ENCODE results near the gene PTGES.
"Not testable (repeated sequence)": the region's sequence is repeated elsewhere in the genome, so short reads cannot be mapped to it uniquely, and the experiment has no call there.

PTGES gene, protein sequence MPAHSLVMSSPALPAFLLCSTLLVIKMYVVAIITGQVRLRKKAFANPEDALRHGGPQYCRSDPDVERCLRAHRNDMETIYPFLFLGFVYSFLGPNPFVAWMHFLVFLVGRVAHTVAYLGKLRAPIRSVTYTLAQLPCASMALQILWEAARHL

DNA sequence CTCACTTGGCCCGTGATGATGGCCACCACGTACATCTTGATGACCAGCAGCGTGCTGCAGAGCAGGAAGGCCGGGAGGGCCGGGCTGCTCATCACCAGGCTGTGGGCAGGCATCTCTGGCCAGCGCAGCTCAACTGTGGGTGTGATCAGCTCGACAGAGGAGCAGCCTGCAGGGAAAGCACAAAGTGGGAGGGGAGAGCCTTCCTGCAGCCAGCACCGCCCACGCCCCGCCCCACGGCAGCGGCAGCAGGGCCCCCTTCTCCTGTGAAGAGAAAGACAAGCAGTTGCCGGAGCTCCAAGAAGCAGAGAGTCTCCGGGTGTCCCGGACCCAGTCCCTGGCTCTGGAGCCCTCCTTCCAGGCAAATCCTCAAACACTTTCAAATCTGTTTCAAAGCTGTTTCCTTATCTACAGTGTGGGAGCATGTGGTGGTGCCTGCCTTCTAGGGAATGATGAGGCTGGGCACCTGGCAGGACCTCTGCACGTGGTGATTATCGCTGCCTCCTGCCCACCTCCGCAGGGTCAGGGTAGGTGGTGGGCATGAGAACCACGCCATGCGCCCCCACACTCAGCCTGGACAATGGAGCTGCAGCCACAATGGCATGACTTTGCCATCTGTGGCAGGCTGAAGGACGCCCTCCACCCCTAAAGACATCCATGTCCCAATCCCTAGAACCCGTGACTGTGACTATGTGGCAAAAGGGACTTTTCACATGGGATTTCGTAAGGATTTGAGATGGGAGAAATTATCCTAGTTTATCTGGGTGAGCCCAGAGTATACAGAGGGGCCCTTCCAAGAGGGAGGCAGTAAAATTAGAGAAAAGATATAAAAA lies at the start of gene PTGES:
PTGES (minus strand) TSS at position 143 of the 830 bp plus-strand sequence; CDS start at position 113, 30 bp downstream.
- TF ChIP-seq, protein P1, sequence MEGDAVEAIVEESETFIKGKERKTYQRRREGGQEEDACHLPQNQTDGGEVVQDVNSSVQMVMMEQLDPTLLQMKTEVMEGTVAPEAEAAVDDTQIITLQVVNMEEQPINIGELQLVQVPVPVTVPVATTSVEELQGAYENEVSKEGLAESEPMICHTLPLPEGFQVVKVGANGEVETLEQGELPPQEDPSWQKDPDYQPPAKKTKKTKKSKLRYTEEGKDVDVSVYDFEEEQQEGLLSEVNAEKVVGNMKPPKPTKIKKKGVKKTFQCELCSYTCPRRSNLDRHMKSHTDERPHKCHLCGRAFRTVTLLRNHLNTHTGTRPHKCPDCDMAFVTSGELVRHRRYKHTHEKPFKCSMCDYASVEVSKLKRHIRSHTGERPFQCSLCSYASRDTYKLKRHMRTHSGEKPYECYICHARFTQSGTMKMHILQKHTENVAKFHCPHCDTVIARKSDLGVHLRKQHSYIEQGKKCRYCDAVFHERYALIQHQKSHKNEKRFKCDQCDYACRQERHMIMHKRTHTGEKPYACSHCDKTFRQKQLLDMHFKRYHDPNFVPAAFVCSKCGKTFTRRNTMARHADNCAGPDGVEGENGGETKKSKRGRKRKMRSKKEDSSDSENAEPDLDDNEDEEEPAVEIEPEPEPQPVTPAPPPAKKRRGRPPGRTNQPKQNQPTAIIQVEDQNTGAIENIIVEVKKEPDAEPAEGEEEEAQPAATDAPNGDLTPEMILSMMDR (conservative IDR thresholded peaks at IDR 0.05; ENCODE audit: low read depth, low read length) = no peak
- peak; percentile 95 for DNase-seq (ENCODE audit: low read depth)
- peak within 1 kb of the TSS; percentile 81 for H3K4me3 ChIP-seq (ENCODE audit: low read depth, low read length)

DNA sequence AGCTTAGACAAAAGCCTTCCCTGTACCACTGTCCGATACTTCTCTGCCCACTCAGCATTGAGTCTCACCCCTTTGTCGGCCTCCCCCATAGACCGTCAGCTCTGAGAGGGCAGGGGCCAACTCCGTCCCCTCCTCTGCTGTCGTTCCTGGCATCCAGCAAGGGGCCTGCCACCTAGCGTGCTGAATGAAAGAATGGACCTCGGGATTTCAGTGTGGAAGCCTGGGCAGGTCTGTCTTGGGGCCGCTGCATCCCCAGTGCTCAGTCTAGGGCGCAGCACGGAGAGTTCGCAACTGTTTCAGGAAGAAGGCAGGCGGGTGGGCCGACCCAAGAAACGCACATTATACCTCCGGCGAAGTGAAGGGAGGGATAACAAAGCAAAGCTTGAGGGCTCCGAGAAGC lies 48.7 kb upstream of the PTGES start:
- DNase-seq (ENCODE audit: low read depth) = no peak
- H3K4me3 ChIP-seq (ENCODE audit: low read depth, low read length) = no peak overlapping the region
- TF ChIP-seq, protein P1 (conservative IDR thresholded peaks at IDR 0.05; ENCODE audit: low read depth, low read length) = no peak

GRCh38 chr9:129798973-129799372 lies 46.1 kb upstream of the PTGES start:
- no peak for DNase-seq (ENCODE audit: low read depth)
- TF ChIP-seq, protein P1 (conservative IDR thresholded peaks at IDR 0.05; ENCODE audit: low read depth, low read length) = no peak

DNA sequence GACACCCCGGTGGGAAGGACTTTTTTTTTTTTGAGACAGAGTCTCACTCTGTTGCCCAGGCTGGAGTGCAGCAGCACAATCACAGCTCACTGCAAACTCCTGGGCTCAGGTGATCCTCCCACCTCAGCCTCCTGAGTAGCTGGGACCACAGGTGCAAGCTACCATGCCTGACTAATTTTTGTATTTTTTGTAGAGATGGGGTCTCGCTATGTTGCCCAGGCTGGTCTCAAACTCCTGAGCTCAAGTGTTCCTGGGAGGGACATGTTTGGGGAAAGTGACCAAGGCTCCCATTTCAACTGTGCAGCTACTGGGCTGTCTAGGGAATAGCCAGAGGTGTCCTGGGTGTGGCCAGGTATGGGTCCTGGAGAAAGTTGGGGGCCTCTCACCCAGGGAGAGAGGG lies 43.2 kb upstream of the PTGES start:
- DNase-seq (ENCODE audit: low read depth); H3K4me3 ChIP-seq (ENCODE audit: low read depth, low read length): not testable (repeated sequence)

More at GRCh38 chr9:129798973-129799372, 46.1 kb upstream of the PTGES start:
- H3K4me3 ChIP-seq (ENCODE audit: low read depth, low read length) = no peak overlapping the region

DNA sequence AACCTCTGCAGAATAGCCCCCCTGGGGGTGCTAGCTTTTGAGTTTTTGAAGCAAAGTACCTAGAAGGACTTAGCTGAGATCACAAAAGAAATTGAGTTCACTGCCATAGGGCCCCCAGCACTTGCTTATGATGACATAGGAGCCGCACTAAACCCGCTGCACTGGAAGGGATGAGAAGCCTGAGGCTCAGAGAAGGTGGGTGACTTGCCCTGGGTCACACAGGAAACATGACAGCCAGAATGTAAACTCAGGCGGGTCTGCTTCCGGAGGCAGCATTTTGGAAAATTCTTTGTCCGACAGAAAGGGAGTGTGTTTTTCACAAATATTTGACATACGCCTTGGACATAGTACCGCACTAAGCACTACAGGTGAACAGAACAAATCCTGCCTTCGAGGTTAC lies 41.7 kb upstream of the PTGES start:
- no peak overlapping the region for H3K4me3 ChIP-seq (ENCODE audit: low read depth, low read length)
- DNase-seq (ENCODE audit: low read depth) = no peak

DNA sequence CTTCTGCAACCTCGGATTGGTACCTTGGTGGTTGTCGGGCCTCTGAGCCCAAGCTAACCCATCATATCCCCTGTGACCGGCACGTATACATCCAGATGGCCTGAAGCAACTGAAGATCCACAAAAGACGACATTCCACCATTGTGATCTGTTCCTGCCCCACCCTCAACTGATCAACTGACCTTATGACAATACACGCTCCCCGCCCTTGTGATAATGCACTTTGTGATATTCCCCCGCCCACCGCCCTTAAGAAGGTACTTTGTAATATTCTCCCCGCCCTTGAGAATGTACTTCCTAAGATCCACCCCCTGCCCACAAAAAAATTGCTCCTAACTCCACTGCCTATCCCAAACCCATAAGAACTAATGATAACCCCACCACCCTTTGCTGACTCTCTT lies 33.6 kb upstream of the PTGES start:
- H3K4me3 ChIP-seq (ENCODE audit: low read depth, low read length) = no peak overlapping the region
- no peak for DNase-seq (ENCODE audit: low read depth)
- TF ChIP-seq, protein P1 (conservative IDR thresholded peaks at IDR 0.05; ENCODE audit: low read depth, low read length) = no peak

More for the DNA sequence above, 41.7 kb upstream of the PTGES start:
- TF ChIP-seq, protein P1 (conservative IDR thresholded peaks at IDR 0.05; ENCODE audit: low read depth, low read length) = no peak

GRCh38 chr9:129785866-129786265 lies 33.0 kb upstream of the PTGES start:
- TF ChIP-seq, protein P1 (conservative IDR thresholded peaks at IDR 0.05; ENCODE audit: low read depth, low read length) = no peak
- no peak for DNase-seq (ENCODE audit: low read depth)
- no peak overlapping the region for H3K4me3 ChIP-seq (ENCODE audit: low read depth, low read length)

DNA sequence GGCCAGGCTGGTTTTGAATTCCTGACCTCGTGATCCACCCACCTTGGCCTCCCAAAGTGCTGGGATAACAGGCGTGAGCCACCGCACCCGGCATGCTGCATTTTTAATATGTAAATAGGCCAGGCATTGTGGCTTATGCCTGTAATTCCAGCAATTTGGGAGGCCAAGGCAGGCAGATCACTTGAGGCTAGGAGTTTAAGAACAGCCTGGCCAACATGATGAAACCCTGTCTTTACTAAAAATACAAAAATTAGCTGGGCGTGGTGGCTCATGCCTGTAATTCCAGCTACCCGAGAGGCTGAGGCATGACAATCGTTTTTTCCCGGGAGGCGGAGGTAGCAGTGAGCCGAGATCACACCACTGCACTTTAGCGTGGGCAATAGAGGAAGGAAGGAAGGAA lies 32.1 kb upstream of the PTGES start:
- not testable (repeated sequence) for DNase-seq (ENCODE audit: low read depth); H3K4me3 ChIP-seq (ENCODE audit: low read depth, low read length)

Measured in choroid plexus epithelial cell (primary cell).